NCI-H446 (cell line): ENCODE data around the gene SCG3.
A peak's percentile ranks its signal among the peaks of the same experiment; 100 is the strongest.

Source experiments
- DNase-seq, 2 experiments: peaks; one replicate each; lab custom pipeline; 2025; lab: John Stamatoyannopoulos, UW

The SCG3 gene

GRCh38 chr15:51678096-51678495 is 3.2 kb upstream of the SCG3 start:
- DNase-seq: no peak

- no peak for DNase-seq
These were observed 982 bp upstream of the SCG3 start for GRCh38 chr15:51680321-51680720.

- no peak for DNase-seq
These were observed 6.3 kb downstream of the SCG3 start for GRCh38 chr15:51687565-51687964.

- no peak for DNase-seq
These were observed 7.6 kb downstream of the SCG3 start for GRCh38 chr15:51688863-51689262.

- no peak for DNase-seq
These were observed 10.9 kb downstream of the SCG3 start for GRCh38 chr15:51692154-51692553.

GRCh38 chr15:51696566-51696965 is 15.3 kb downstream of the SCG3 start:
- DNase-seq: no peak

GRCh38 chr15:51697163-51697562 is 15.9 kb downstream of the SCG3 start:
- DNase-seq: no peak

GRCh38 chr15:51699373-51699772 is 18.1 kb downstream of the SCG3 start:
- no peak for DNase-seq

GRCh38 chr15:51702710-51703109 is 21.4 kb downstream of the SCG3 start:
- DNase-seq: no peak

GRCh38 chr15:51706291-51706690 is 25.0 kb downstream of the SCG3 start:
- DNase-seq: no peak

GRCh38 chr15:51706926-51707608 is 25.8 kb downstream of the SCG3 start:
- DNase-seq: no peak

- DNase-seq: peak in 1 of 2 experiments; percentile 37
These were observed 26.7 kb downstream of the SCG3 start for GRCh38 chr15:51708013-51708412.

- no peak for DNase-seq
These were observed 27.7 kb downstream of the SCG3 start for GRCh38 chr15:51709031-51709430.

GRCh38 chr15:51714162-51714561 is 32.9 kb downstream of the SCG3 start:
- DNase-seq: no peak

GRCh38 chr15:51714911-51715310 is 33.6 kb downstream of the SCG3 start:
- no peak for DNase-seq

GRCh38 chr15:51718219-51718618 is 36.9 kb downstream of the SCG3 start:
- no peak for DNase-seq

- no peak for DNase-seq
These were observed 37.4 kb downstream of the SCG3 start for GRCh38 chr15:51718746-51719145.

- no peak for DNase-seq
These were observed 39.1 kb downstream of the SCG3 start for GRCh38 chr15:51720201-51720995.

GRCh38 chr15:51721199-51721960 is 40.1 kb downstream of the SCG3 start:
- no peak for DNase-seq

- DNase-seq: no peak
These were observed 42.9 kb downstream of the SCG3 start for GRCh38 chr15:51724199-51724598.

- DNase-seq: no peak
These were observed 43.4 kb downstream of the SCG3 start for GRCh38 chr15:51724673-51725072.

GRCh38 chr15:51726302-51727073 is 45.2 kb downstream of the SCG3 start:
- DNase-seq: peak; percentile 6 to 75
